GOT3 (cell line): ENCODE measurements around the gene PALMD.

Experiments used
- DNase-seq: peaks from one replicate; lab custom pipeline; 2025; ENCODE audit warnings: mixed read lengths; lab: John Stamatoyannopoulos, UW

PALMD gene

GRCh38 chr1:99645699-99646531 lies at the start of gene PALMD:
Gene PALMD, plus strand, starts transcription at chr1:99646113. Its CDS starts 205 bp downstream, at chr1:99646318.
- no peak for DNase-seq

- no peak for DNase-seq
Measured at GRCh38 chr1:99598738-99599411, 47.0 kb upstream of the PALMD start.

- no peak for DNase-seq
Measured at GRCh38 chr1:99599678-99600175, 46.2 kb upstream of the PALMD start.

GRCh38 chr1:99600782-99601181 lies 45.1 kb upstream of the PALMD start:
- DNase-seq: no peak

GRCh38 chr1:99601208-99601607 lies 44.7 kb upstream of the PALMD start:
- DNase-seq: no peak

GRCh38 chr1:99601709-99602403 lies 44.1 kb upstream of the PALMD start:
- no peak for DNase-seq

GRCh38 chr1:99602404-99602969 lies 43.4 kb upstream of the PALMD start:
- no peak for DNase-seq

GRCh38 chr1:99603699-99604560 lies 42.0 kb upstream of the PALMD start:
- DNase-seq: no peak

- no peak for DNase-seq
Measured at GRCh38 chr1:99606306-99606705, 39.6 kb upstream of the PALMD start.

- DNase-seq: no peak
Measured at GRCh38 chr1:99607590-99607989, 38.3 kb upstream of the PALMD start.

GRCh38 chr1:99608058-99608457 lies 37.9 kb upstream of the PALMD start:
- no peak for DNase-seq

GRCh38 chr1:99613716-99614115 lies 32.2 kb upstream of the PALMD start:
- DNase-seq: no peak

GRCh38 chr1:99614728-99615127 lies 31.2 kb upstream of the PALMD start:
- DNase-seq: no peak

- no peak for DNase-seq
Measured at GRCh38 chr1:99619583-99619982, 26.3 kb upstream of the PALMD start.

- no peak for DNase-seq
Measured at GRCh38 chr1:99621340-99621901, 24.5 kb upstream of the PALMD start.

GRCh38 chr1:99622702-99623347 lies 23.1 kb upstream of the PALMD start:
- DNase-seq: no peak

- no peak for DNase-seq
Measured at GRCh38 chr1:99623554-99623953, 22.4 kb upstream of the PALMD start.

- no peak for DNase-seq
Measured at GRCh38 chr1:99627615-99628014, 18.3 kb upstream of the PALMD start.

GRCh38 chr1:99629164-99629563 lies 16.7 kb upstream of the PALMD start:
- no peak for DNase-seq

- no peak for DNase-seq
Measured at GRCh38 chr1:99634971-99635624, 10.8 kb upstream of the PALMD start.
